DND-41 (cell line): ENCODE data around the gene HDAC4.

Source experiments
- CTCF ChIP-seq: IDR thresholded peaks from 2 replicates; pipeline ENCODE4 v1.5.1; 2012; ENCODE audit warnings: borderline replicate concordance, low read length, moderate library complexity, mild to moderate bottlenecking; ENCODE audit not compliant: poor library complexity, severe bottlenecking; ENCODE audit errors: extremely low read depth
- EZH2 ChIP-seq: IDR thresholded peaks from 3 replicates; pipeline ENCODE4 v1.6.1; 2012; ENCODE audit warnings: borderline replicate concordance, low read depth, mild to moderate bottlenecking, moderate library complexity, low read length, inconsistent platforms; ENCODE audit not compliant: severe bottlenecking

GRCh38 chr2:239395524-239395923, 5.3 kb downstream of the HDAC4 start:
- no peak for TF ChIP-seq CTCF
- no peak for TF ChIP-seq EZH2
